Tibial nerve (tissue), 4 donors: ENCODE data around the gene MDGA2.

Experiments used
- EP300 ChIP-seq, 2 donors: sonication (generic); formaldehyde crosslinking; IDR thresholded peaks; one replicate each; pipeline ENCODE4 v1.6.1; 2017; ENCODE audit warnings: antibody characterized with exemption in 2 of 2, mild to moderate bottlenecking in 1 of 2
- POLR2A ChIP-seq, 2 donors: fragments of 450-650 bp; IDR thresholded peaks; one replicate each; pipeline ENCODE4 v1.6.1; 2017; ENCODE audit warnings: antibody characterized with exemption in 2 of 2, mild to moderate bottlenecking in 2 of 2, moderate library complexity in 2 of 2
- TF ChIP-seq, protein P1 (sequence below), 5 experiments: fragments of 200-600 bp in 3 of 5; fragments of 450-650 bp in 2 of 5; sonication (generic) in 3 of 5; IDR thresholded peaks; one replicate each; pipeline ENCODE4 v1.5.1; 2016 to 2019; ENCODE audit warnings: antibody characterized with exemption in 5 of 5, mild to moderate bottlenecking in 3 of 5, moderate library complexity in 2 of 5

DNA sequence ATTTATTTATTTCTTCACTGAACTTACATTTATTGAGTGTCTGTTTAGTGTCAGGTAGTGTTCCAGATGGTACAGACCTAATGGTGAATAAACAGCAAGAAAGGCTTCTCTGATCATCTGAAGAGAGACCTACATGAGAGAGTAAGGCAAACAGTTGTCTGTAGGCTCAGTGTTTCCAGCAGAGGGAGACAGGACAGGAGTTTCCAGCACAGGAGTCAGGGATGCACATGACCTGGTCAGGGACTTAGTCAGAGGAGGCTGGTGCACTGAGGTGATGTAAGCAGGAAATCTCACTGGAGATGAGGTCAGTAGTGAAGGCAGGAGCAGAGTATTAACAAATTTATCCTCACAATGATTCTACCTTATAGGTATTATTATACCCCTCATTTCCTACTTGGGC is 233.2 kb downstream of the MDGA2 start:
- TF ChIP-seq, protein P1, sequence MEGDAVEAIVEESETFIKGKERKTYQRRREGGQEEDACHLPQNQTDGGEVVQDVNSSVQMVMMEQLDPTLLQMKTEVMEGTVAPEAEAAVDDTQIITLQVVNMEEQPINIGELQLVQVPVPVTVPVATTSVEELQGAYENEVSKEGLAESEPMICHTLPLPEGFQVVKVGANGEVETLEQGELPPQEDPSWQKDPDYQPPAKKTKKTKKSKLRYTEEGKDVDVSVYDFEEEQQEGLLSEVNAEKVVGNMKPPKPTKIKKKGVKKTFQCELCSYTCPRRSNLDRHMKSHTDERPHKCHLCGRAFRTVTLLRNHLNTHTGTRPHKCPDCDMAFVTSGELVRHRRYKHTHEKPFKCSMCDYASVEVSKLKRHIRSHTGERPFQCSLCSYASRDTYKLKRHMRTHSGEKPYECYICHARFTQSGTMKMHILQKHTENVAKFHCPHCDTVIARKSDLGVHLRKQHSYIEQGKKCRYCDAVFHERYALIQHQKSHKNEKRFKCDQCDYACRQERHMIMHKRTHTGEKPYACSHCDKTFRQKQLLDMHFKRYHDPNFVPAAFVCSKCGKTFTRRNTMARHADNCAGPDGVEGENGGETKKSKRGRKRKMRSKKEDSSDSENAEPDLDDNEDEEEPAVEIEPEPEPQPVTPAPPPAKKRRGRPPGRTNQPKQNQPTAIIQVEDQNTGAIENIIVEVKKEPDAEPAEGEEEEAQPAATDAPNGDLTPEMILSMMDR (IDR thresholded peaks at IDR 0.05): no peak
- TF ChIP-seq POLR2A (IDR thresholded peaks at IDR 0.05) (no peak), EP300 (IDR thresholded peaks at IDR 0.05) (no peak)
